ENCODE data around the gene CFAP61.

DNA sequence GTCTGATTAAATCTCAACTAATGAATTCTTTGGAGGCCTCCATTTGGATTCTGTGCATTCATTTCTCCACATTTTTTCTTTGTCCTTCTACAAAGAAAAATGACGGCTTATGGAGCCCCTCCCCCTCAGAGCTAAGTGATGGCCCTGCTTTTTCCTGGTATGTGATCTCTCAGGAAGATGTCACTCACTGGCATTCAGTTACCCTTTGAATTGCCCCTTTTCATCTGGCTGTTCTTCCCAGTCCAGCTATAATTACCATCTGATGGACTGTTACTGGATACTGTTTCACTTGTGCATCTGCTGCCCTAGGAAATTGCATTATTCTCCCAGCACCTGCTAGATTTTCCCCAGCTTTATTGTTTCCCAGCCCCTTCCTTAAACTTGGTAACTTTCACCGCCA, 151.9 kb downstream of the CFAP61 start:
- TF ChIP-seq TARDBP (IDR thresholded peaks at IDR 0.05), result no peak
- TF ChIP-seq, protein P1, sequence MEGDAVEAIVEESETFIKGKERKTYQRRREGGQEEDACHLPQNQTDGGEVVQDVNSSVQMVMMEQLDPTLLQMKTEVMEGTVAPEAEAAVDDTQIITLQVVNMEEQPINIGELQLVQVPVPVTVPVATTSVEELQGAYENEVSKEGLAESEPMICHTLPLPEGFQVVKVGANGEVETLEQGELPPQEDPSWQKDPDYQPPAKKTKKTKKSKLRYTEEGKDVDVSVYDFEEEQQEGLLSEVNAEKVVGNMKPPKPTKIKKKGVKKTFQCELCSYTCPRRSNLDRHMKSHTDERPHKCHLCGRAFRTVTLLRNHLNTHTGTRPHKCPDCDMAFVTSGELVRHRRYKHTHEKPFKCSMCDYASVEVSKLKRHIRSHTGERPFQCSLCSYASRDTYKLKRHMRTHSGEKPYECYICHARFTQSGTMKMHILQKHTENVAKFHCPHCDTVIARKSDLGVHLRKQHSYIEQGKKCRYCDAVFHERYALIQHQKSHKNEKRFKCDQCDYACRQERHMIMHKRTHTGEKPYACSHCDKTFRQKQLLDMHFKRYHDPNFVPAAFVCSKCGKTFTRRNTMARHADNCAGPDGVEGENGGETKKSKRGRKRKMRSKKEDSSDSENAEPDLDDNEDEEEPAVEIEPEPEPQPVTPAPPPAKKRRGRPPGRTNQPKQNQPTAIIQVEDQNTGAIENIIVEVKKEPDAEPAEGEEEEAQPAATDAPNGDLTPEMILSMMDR (IDR thresholded peaks at IDR 0.05 in 2 of 3, conservative IDR thresholded peaks at IDR 0.05 in 1 of 3; ENCODE audit: insufficient read depth in 2 of 3, low read depth in 1 of 3, low read length in 3 of 3), result no peak
- no peak for TF ChIP-seq POLR2A (conservative IDR thresholded peaks at IDR 0.05)
- TF ChIP-seq TAF15 (IDR thresholded peaks at IDR 0.05; ENCODE audit: low read depth, low read length), result no peak
